KOPT-K1 (cell line): ENCODE results near the gene ANKS1B.

Experiments used
- H3K27ac ChIP-seq: fragments of 200-600 bp; sonication (generic); 2 replicates; pipeline ENCODE4 v1.5.1; 2016; ENCODE audit warnings: antibody characterized with exemption, mild to moderate bottlenecking, low read depth, low read length; ENCODE audit not compliant: poor library complexity, severe bottlenecking
- H3K36me3 ChIP-seq: fragments of 200-600 bp; sonication (generic); 2 replicates; pipeline ENCODE4 v1.5.1; 2017; ENCODE audit warnings: antibody characterized with exemption, mild to moderate bottlenecking, low read length, moderate library complexity; ENCODE audit not compliant: insufficient read depth
- H3K9me3 ChIP-seq: fragments of 200-600 bp; sonication (generic); 2 replicates; pipeline ENCODE4 v1.5.1; 2017; ENCODE audit warnings: antibody characterized with exemption, low read length, mild to moderate bottlenecking; ENCODE audit not compliant: insufficient read depth, poor library complexity, severe bottlenecking

Gene ANKS1B

GRCh38 chr12:99769396-99769980 is 215.2 kb downstream of the ANKS1B start:
- no peaks in the 10 kb centered on the region for H3K9me3 ChIP-seq
- H3K36me3 ChIP-seq = no peaks in the 10 kb centered on the region
- H3K27ac ChIP-seq = no peak overlapping the region

- Histone ChIP-seq H3K27ac (no peak overlapping the region), H3K9me3 (no peaks in the 10 kb centered on the region), H3K36me3 (no peaks in the 10 kb centered on the region)
Measured at GRCh38 chr12:99768758-99769157, 216.0 kb downstream of the ANKS1B start.

GRCh38 chr12:99767809-99768208 is 216.9 kb downstream of the ANKS1B start:
- no peak overlapping the region for H3K27ac ChIP-seq
- no peaks in the 10 kb centered on the region for H3K9me3 ChIP-seq
- no peaks in the 10 kb centered on the region for H3K36me3 ChIP-seq

- no peak overlapping the region for H3K27ac ChIP-seq
- H3K36me3 ChIP-seq = no peaks in the 10 kb centered on the region
Measured at GRCh38 chr12:99766408-99766807, 218.3 kb downstream of the ANKS1B start.

GRCh38 chr12:99765469-99766114 is 219.1 kb downstream of the ANKS1B start:
- no peak overlapping the region for H3K27ac ChIP-seq
- no peaks in the 10 kb centered on the region for H3K9me3 ChIP-seq
- no peaks in the 10 kb centered on the region for H3K36me3 ChIP-seq

More at GRCh38 chr12:99766408-99766807, 218.3 kb downstream of the ANKS1B start:
- H3K9me3 ChIP-seq = no peaks in the 10 kb centered on the region

- Histone ChIP-seq H3K9me3 (no peaks in the 10 kb centered on the region), H3K36me3 (no peaks in the 10 kb centered on the region), H3K27ac (no peak overlapping the region)
Measured at GRCh38 chr12:99759444-99759843, 225.3 kb downstream of the ANKS1B start.

GRCh38 chr12:99758997-99759396 is 225.7 kb downstream of the ANKS1B start:
- no peaks in the 10 kb centered on the region for H3K36me3 ChIP-seq
- H3K9me3 ChIP-seq = no peaks in the 10 kb centered on the region

GRCh38 chr12:99752740-99753139 is 232.0 kb downstream of the ANKS1B start:
- Histone ChIP-seq H3K27ac (no peak overlapping the region), H3K36me3 (no peaks in the 10 kb centered on the region), H3K9me3 (no peaks in the 10 kb centered on the region)

More at GRCh38 chr12:99758997-99759396, 225.7 kb downstream of the ANKS1B start:
- no peak overlapping the region for H3K27ac ChIP-seq

GRCh38 chr12:99746538-99746937 is 238.2 kb downstream of the ANKS1B start:
- no peaks in the 10 kb centered on the region for H3K36me3 ChIP-seq
- no peak overlapping the region for H3K27ac ChIP-seq
- no peaks in the 10 kb centered on the region for H3K9me3 ChIP-seq

GRCh38 chr12:99745895-99746294 is 238.8 kb downstream of the ANKS1B start:
- Histone ChIP-seq H3K36me3 (no peaks in the 10 kb centered on the region), H3K9me3 (no peaks in the 10 kb centered on the region), H3K27ac (no peak overlapping the region)

GRCh38 chr12:99745121-99745520 is 239.6 kb downstream of the ANKS1B start:
- no peaks in the 10 kb centered on the region for H3K36me3 ChIP-seq
- no peaks in the 10 kb centered on the region for H3K9me3 ChIP-seq
- no peak overlapping the region for H3K27ac ChIP-seq

GRCh38 chr12:99736760-99737269 is 247.9 kb downstream of the ANKS1B start:
- Histone ChIP-seq H3K9me3 (no peaks in the 10 kb centered on the region), H3K36me3 (no peaks in the 10 kb centered on the region)

GRCh38 chr12:99732131-99732530 is 252.6 kb downstream of the ANKS1B start:
- no peaks in the 10 kb centered on the region for H3K9me3 ChIP-seq

More at GRCh38 chr12:99736760-99737269, 247.9 kb downstream of the ANKS1B start:
- H3K27ac ChIP-seq = no peak overlapping the region

GRCh38 chr12:99722690-99723486 is 261.8 kb downstream of the ANKS1B start:
- Histone ChIP-seq H3K27ac (no peak overlapping the region), H3K9me3 (no peaks in the 10 kb centered on the region), H3K36me3 (no peaks in the 10 kb centered on the region)

More at GRCh38 chr12:99732131-99732530, 252.6 kb downstream of the ANKS1B start:
- Histone ChIP-seq H3K36me3 (no peaks in the 10 kb centered on the region), H3K27ac (no peak overlapping the region)

- Histone ChIP-seq H3K36me3 (no peaks in the 10 kb centered on the region), H3K9me3 (no peaks in the 10 kb centered on the region), H3K27ac (no peak overlapping the region)
Measured at GRCh38 chr12:99721715-99722275, 262.9 kb downstream of the ANKS1B start.
